Measurements from ENCODE around the gene MLF2.
"Not testable (repeated sequence)": the region's sequence is repeated elsewhere in the genome, so short reads cannot be mapped to it uniquely, and the experiment has no call there.

The MLF2 gene

GRCh38 chr12:6742834-6743233, 10.1 kb downstream of the MLF2 start:
- TF ChIP-seq, protein P1, sequence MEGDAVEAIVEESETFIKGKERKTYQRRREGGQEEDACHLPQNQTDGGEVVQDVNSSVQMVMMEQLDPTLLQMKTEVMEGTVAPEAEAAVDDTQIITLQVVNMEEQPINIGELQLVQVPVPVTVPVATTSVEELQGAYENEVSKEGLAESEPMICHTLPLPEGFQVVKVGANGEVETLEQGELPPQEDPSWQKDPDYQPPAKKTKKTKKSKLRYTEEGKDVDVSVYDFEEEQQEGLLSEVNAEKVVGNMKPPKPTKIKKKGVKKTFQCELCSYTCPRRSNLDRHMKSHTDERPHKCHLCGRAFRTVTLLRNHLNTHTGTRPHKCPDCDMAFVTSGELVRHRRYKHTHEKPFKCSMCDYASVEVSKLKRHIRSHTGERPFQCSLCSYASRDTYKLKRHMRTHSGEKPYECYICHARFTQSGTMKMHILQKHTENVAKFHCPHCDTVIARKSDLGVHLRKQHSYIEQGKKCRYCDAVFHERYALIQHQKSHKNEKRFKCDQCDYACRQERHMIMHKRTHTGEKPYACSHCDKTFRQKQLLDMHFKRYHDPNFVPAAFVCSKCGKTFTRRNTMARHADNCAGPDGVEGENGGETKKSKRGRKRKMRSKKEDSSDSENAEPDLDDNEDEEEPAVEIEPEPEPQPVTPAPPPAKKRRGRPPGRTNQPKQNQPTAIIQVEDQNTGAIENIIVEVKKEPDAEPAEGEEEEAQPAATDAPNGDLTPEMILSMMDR (IDR thresholded peaks at IDR 0.05; ENCODE audit: insufficient read depth, low read length, poor library complexity, severe bottlenecking) = no peak
- TF ChIP-seq EZH2phosphoT487 (conservative IDR thresholded peaks at IDR 0.05; ENCODE audit: low read length) = no peak

DNA sequence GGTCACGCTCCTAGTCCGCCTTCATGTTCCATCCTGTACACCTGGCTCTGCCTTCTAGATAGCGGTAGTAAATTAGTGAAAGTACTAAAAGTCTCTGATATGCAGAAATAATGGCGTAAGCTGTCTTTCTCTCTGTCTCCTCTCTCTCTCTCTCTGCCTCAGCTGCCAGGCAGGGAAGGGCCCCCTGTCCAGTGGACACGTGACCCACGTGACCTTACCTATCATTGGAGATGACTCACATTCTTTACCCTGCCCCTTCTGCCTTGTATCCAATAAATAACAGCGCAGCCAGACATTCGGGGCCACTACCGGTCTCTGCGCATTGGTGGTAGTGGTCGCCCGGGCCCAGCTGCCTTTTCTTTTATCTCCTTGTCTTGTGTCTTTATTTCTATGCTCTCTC, 10.9 kb downstream of the MLF2 start:
- not testable (repeated sequence) for H4K20me1 ChIP-seq (ENCODE audit: low read depth, low read length); H3K9me2 ChIP-seq (replicated peaks; ENCODE audit: insufficient read depth, low read length); H2AFZ ChIP-seq (ENCODE audit: low read depth, low read length, severe bottlenecking); H3F3A ChIP-seq (ENCODE audit: insufficient read depth); H3K9ac ChIP-seq (ENCODE audit: low read length); H3K27ac ChIP-seq (ENCODE audit: low read depth, low read length); H3K79me2 ChIP-seq (ENCODE audit: insufficient read depth, low read length); H3K36me3 ChIP-seq (ENCODE audit: low read length); H3K4me2 ChIP-seq (ENCODE audit: low read depth, low read length, poor library complexity, severe bottlenecking); H3K9me3 ChIP-seq (ENCODE audit: insufficient read depth, low read length); H3K27me3 ChIP-seq (ENCODE audit: low read length); H3K4me3 ChIP-seq (ENCODE audit: insufficient read depth, low read length, poor library complexity, severe bottlenecking)

More at GRCh38 chr12:6742834-6743233, 10.1 kb downstream of the MLF2 start:
- Histone ChIP-seq H4K20me1 (ENCODE audit: low read depth, low read length) (no peaks in the 10 kb centered on the region), H3K36me3 (ENCODE audit: low read length) (no peaks in the 10 kb centered on the region), H3K9me3 (ENCODE audit: insufficient read depth, low read length) (no peaks in the 10 kb centered on the region), H3K4me2 (ENCODE audit: low read depth, low read length, poor library complexity, severe bottlenecking) (no peak overlapping the region), H3K4me3 (ENCODE audit: insufficient read depth, low read length, poor library complexity, severe bottlenecking) (no peak overlapping the region), H2AFZ (ENCODE audit: low read depth, low read length, severe bottlenecking) (no peak overlapping the region), H3K27me3 (ENCODE audit: low read length) (no peaks in the 10 kb centered on the region), H3K27ac (ENCODE audit: low read depth, low read length) (no peak overlapping the region), H3K79me2 (ENCODE audit: insufficient read depth, low read length) (no peaks in the 10 kb centered on the region), H3K9me2 (replicated peaks; ENCODE audit: insufficient read depth, low read length) (no peaks in the 10 kb centered on the region), H3K9ac (ENCODE audit: low read length) (no peak overlapping the region), H3F3A (ENCODE audit: insufficient read depth) (0 out of 2 replicates have a peak, but pooled peaks cover 3% of the 10 kb centered on the region)

DNA sequence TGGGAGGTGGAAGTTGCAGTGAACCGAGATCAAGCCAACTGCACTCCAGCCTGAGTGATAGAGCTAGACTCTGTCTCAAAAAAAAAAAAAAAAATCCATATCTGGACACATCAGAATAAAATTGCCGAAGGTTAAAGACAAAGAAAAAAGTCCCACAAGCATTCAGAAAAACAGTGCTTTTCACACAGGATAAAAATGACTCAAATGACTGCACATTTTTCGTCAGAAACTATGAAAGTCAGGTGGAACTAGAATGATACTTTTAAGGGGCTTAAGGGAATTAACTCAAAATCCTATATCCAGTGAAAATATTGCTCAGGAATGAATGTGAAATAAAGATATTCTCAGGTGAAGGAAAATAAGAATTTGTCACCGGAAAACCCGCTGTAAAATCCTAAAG, 16.2 kb downstream of the MLF2 start:
- Histone ChIP-seq H4K20me1 (ENCODE audit: low read depth, low read length) (no peaks in the 10 kb centered on the region), H3F3A (ENCODE audit: insufficient read depth) (0 out of 2 replicates have a peak, but pooled peaks cover 3% of the 10 kb centered on the region), H3K4me3 (ENCODE audit: insufficient read depth, low read length, poor library complexity, severe bottlenecking) (no peak overlapping the region), H3K36me3 (ENCODE audit: low read length) (no peaks in the 10 kb centered on the region), H3K9ac (ENCODE audit: low read length) (no peak overlapping the region), H3K9me2 (replicated peaks; ENCODE audit: insufficient read depth, low read length) (no peaks in the 10 kb centered on the region), H3K27me3 (ENCODE audit: low read length) (no peaks in the 10 kb centered on the region), H2AFZ (ENCODE audit: low read depth, low read length, severe bottlenecking) (no peak overlapping the region), H3K4me2 (ENCODE audit: low read depth, low read length, poor library complexity, severe bottlenecking) (no peak overlapping the region), H3K9me3 (ENCODE audit: insufficient read depth, low read length) (no peaks in the 10 kb centered on the region), H3K27ac (ENCODE audit: low read depth, low read length) (no peak overlapping the region), H3K79me2 (ENCODE audit: insufficient read depth, low read length) (no peaks in the 10 kb centered on the region)
- TF ChIP-seq, protein P1 (IDR thresholded peaks at IDR 0.05; ENCODE audit: insufficient read depth, low read length, poor library complexity, severe bottlenecking) = no peak
- no peak for TF ChIP-seq EZH2phosphoT487 (conservative IDR thresholded peaks at IDR 0.05; ENCODE audit: low read length)

DNA sequence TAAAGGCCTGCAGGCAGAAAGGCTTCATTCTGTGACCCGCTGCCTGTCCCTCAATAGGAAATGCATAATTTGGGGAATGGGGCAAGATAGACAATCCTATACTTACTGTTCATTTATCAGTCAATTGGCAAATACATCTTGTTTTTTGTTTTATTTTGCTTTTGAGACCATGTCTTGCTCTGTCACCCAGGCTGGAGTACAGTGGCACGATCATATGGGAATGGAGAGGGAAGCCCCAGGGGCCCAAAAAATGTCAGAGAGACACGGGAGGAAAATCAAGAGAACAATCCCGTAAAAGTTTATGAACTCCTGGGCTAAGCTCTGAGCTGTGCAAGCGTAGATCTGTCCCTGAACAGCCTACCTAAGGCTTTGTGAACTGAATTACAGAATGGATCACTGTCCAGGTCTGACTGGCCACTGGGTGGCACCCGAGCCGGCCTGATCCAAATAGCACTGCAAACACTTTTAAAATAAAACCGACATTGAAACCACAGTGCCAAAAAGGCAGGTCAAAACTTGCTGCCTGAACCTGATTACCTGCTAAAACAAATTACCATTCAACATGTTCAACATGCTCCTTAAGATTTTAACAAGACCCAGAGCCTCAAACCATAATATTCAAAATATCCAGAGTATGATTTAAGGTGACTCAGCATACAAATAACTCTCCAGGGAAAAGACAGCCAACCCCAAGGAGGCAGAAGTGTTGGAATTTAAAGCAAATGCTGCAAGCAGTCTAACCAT, 17.3 kb downstream of the MLF2 start:
- Histone ChIP-seq H3K79me2 (ENCODE audit: insufficient read depth, low read length) (no peaks in the 10 kb centered on the region), H3K27ac (ENCODE audit: low read depth, low read length) (no peak overlapping the region), H3K9ac (ENCODE audit: low read length) (no peak overlapping the region), H3K4me2 (ENCODE audit: low read depth, low read length, poor library complexity, severe bottlenecking) (no peak overlapping the region), H3F3A (ENCODE audit: insufficient read depth) (no peaks in the 10 kb centered on the region), H3K9me3 (ENCODE audit: insufficient read depth, low read length) (no peaks in the 10 kb centered on the region), H3K4me3 (ENCODE audit: insufficient read depth, low read length, poor library complexity, severe bottlenecking) (no peak overlapping the region), H4K20me1 (ENCODE audit: low read depth, low read length) (no peaks in the 10 kb centered on the region), H3K9me2 (replicated peaks; ENCODE audit: insufficient read depth, low read length) (no peaks in the 10 kb centered on the region), H2AFZ (ENCODE audit: low read depth, low read length, severe bottlenecking) (no peak overlapping the region), H3K36me3 (ENCODE audit: low read length) (no peaks in the 10 kb centered on the region), H3K27me3 (ENCODE audit: low read length) (no peaks in the 10 kb centered on the region)
- no peak for TF ChIP-seq EZH2phosphoT487 (conservative IDR thresholded peaks at IDR 0.05; ENCODE audit: low read length)
- TF ChIP-seq, protein P1 (IDR thresholded peaks at IDR 0.05; ENCODE audit: insufficient read depth, low read length, poor library complexity, severe bottlenecking) = no peak
